ENCODE data around the gene AGO1. TPM values are rescaled to one million over a fixed set of nuclear protein-coding genes. Genes with fewer than 3 reads are reported as not detected.

The AGO1 gene
- polyA plus RNA-seq, 1 donor from 2014 or later, result 13.0 TPM

DNA sequence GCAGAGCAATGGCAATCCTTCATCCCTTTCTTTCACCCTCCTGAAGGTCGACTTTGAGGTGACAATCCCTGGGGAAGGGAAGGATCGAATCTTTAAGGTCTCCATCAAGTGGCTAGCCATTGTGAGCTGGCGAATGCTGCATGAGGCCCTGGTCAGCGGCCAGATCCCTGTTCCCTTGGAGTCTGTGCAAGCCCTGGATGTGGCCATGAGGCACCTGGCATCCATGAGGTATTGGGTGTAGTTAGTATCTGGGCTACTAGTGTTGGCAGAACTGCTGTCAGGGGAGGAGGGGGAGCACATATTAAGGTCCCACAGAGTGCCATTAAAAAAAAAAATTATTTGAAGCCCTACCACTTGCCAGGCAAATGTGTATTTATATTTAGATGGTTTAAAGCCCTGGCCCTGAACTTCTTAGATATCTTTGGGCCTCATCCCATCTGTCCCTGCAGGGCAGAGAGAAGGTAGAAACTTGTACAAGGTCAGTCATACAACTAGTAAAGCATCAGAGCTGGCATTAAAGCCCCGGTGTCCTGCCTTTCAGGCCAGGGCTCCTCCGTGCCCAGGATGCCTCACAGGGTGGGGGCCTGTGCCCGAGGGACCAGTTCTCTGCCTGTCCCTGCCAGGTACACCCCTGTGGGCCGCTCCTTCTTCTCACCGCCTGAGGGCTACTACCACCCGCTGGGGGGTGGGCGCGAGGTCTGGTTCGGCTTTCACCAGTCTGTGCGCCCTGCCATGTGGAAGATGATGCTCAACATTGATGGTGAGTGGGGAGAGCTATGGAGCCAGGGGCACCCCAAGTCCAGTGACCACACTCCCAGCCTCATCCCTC is 10.3 kb downstream of the AGO1 start:
- peaks cover 5% of the 10 kb centered on the region for H3K79me2 ChIP-seq (replicated peaks; ENCODE audit: insufficient read depth, low read length)
- H3K27me3 ChIP-seq (ENCODE audit: insufficient read depth, low read depth, low read length), result no peaks in the 10 kb centered on the region
- no peaks in the 10 kb centered on the region for H4K20me1 ChIP-seq (ENCODE audit: insufficient read depth)
- H3K36me3 ChIP-seq (ENCODE audit: insufficient read depth, low read length), result no peaks in the 10 kb centered on the region
- H3K9ac ChIP-seq (ENCODE audit: low read length), result no peak overlapping the region
- no peaks in the 10 kb centered on the region for H3K9me2 ChIP-seq (ENCODE audit: insufficient read depth, low read length)
- no peak overlapping the region for H3K4me2 ChIP-seq (ENCODE audit: low read length)
- no peaks in the 10 kb centered on the region for H3F3A ChIP-seq (ENCODE audit: insufficient read depth, low read length, poor library complexity, severe bottlenecking)
- H3K4me3 ChIP-seq (ENCODE audit: low read length), result no peak overlapping the region
- TF ChIP-seq SMC3 (conservative IDR thresholded peaks at IDR 0.05; ENCODE audit: poor library complexity) (no peak), RAD21 (conservative IDR thresholded peaks at IDR 0.05) (no peak), POLR2AphosphoS5 (IDR thresholded peaks at IDR 0.05) (no peak), TAF1 (IDR thresholded peaks at IDR 0.05; ENCODE audit: low read depth) (no peak), EP300 (conservative IDR thresholded peaks at IDR 0.05; ENCODE audit: poor library complexity, severe bottlenecking) (no peak), MXI1 (conservative IDR thresholded peaks at IDR 0.05; ENCODE audit: poor library complexity, severe bottlenecking) (no peak), EZH2 (IDR thresholded peaks at IDR 0.05; ENCODE audit: borderline replicate concordance, insufficient read depth, low read length, poor library complexity, severe bottlenecking) (no peak)
- TF ChIP-seq, protein P1, sequence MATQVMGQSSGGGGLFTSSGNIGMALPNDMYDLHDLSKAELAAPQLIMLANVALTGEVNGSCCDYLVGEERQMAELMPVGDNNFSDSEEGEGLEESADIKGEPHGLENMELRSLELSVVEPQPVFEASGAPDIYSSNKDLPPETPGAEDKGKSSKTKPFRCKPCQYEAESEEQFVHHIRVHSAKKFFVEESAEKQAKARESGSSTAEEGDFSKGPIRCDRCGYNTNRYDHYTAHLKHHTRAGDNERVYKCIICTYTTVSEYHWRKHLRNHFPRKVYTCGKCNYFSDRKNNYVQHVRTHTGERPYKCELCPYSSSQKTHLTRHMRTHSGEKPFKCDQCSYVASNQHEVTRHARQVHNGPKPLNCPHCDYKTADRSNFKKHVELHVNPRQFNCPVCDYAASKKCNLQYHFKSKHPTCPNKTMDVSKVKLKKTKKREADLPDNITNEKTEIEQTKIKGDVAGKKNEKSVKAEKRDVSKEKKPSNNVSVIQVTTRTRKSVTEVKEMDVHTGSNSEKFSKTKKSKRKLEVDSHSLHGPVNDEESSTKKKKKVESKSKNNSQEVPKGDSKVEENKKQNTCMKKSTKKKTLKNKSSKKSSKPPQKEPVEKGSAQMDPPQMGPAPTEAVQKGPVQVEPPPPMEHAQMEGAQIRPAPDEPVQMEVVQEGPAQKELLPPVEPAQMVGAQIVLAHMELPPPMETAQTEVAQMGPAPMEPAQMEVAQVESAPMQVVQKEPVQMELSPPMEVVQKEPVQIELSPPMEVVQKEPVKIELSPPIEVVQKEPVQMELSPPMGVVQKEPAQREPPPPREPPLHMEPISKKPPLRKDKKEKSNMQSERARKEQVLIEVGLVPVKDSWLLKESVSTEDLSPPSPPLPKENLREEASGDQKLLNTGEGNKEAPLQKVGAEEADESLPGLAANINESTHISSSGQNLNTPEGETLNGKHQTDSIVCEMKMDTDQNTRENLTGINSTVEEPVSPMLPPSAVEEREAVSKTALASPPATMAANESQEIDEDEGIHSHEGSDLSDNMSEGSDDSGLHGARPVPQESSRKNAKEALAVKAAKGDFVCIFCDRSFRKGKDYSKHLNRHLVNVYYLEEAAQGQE (IDR thresholded peaks at IDR 0.05; ENCODE audit: borderline replicate concordance), result no peak
- TF ChIP-seq, protein P2, sequence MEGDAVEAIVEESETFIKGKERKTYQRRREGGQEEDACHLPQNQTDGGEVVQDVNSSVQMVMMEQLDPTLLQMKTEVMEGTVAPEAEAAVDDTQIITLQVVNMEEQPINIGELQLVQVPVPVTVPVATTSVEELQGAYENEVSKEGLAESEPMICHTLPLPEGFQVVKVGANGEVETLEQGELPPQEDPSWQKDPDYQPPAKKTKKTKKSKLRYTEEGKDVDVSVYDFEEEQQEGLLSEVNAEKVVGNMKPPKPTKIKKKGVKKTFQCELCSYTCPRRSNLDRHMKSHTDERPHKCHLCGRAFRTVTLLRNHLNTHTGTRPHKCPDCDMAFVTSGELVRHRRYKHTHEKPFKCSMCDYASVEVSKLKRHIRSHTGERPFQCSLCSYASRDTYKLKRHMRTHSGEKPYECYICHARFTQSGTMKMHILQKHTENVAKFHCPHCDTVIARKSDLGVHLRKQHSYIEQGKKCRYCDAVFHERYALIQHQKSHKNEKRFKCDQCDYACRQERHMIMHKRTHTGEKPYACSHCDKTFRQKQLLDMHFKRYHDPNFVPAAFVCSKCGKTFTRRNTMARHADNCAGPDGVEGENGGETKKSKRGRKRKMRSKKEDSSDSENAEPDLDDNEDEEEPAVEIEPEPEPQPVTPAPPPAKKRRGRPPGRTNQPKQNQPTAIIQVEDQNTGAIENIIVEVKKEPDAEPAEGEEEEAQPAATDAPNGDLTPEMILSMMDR (IDR thresholded peaks at IDR 0.05; ENCODE audit: poor library complexity, severe bottlenecking), result no peak
- H3K27ac ChIP-seq (ENCODE audit: low read length), result no peak overlapping the region
- no peak overlapping the region for H2AFZ ChIP-seq (ENCODE audit: low read depth, low read length)
- H3K9me3 ChIP-seq (ENCODE audit: low read length), result no peaks in the 10 kb centered on the region

DNA sequence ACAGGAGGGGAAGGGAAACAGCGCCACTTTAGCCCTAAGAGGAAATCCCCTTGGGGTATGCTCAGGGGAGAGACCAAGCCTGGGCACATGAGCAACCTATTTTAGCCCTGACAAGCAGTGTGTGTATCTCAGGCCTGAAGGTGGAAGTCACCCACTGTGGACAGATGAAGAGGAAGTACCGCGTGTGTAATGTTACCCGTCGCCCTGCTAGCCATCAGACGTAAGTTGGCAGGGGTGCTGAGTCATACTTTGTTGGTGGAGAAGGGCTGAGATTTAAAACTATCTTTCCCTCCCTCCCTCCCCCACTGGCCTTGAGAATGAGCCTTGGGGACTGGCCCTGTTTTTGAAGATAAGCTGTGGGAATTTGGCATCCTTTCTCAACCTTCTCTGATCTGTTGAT is 11.2 kb downstream of the AGO1 start:
- no peak overlapping the region for H3K27ac ChIP-seq (ENCODE audit: low read length)
- H3K79me2 ChIP-seq (replicated peaks; ENCODE audit: insufficient read depth, low read length), result peaks cover 5% of the 10 kb centered on the region
- no peaks in the 10 kb centered on the region for H3K27me3 ChIP-seq (ENCODE audit: insufficient read depth, low read depth, low read length)
- H4K20me1 ChIP-seq (ENCODE audit: insufficient read depth), result no peaks in the 10 kb centered on the region
- no peak overlapping the region for H3K4me3 ChIP-seq (ENCODE audit: low read length)
- no peak overlapping the region for H2AFZ ChIP-seq (ENCODE audit: low read depth, low read length)
- H3K9ac ChIP-seq (ENCODE audit: low read length), result no peak overlapping the region
- H3K36me3 ChIP-seq (ENCODE audit: insufficient read depth, low read length), result peaks cover 5% of the 10 kb centered on the region
- TF ChIP-seq, protein P2 (IDR thresholded peaks at IDR 0.05; ENCODE audit: poor library complexity, severe bottlenecking), result no peak
- TF ChIP-seq RAD21 (conservative IDR thresholded peaks at IDR 0.05), result no peak
- TF ChIP-seq, protein P1 (IDR thresholded peaks at IDR 0.05; ENCODE audit: borderline replicate concordance), result no peak
- no peak overlapping the region for H3K4me2 ChIP-seq (ENCODE audit: low read length)
- H3F3A ChIP-seq (ENCODE audit: insufficient read depth, low read length, poor library complexity, severe bottlenecking), result no peaks in the 10 kb centered on the region
- H3K9me2 ChIP-seq (ENCODE audit: insufficient read depth, low read length), result no peaks in the 10 kb centered on the region
- H3K9me3 ChIP-seq (ENCODE audit: low read length), result no peaks in the 10 kb centered on the region

All from neural cell (in vitro differentiated cells).